Type B pancreatic cell (in vitro differentiated cells): Measurements from ENCODE around the gene PPM1L. TPM values are rescaled to one million over a fixed set of nuclear protein-coding genes. Genes with fewer than 3 reads are reported as not detected.

Experiments used
- DNase-seq: peaks from one replicate; pipeline ENCODE4 v3.0.0; 2021; ENCODE audit warnings: mixed read lengths; ENCODE audit not compliant: unreplicated experiment; ENCODE audit errors: extremely low spot score
- H3K27ac Mint-ChIP-seq: 2 replicates; pipeline ENCODE4 v1.8.0; 2021; ENCODE audit warnings: mild to moderate bottlenecking, mixed read lengths
- H3K27me3 Mint-ChIP-seq: 2 replicates; pipeline ENCODE4 v1.8.0; 2021; ENCODE audit warnings: mixed read lengths
- H3K36me3 Mint-ChIP-seq: 2 replicates; pipeline ENCODE4 v1.8.0; 2021; ENCODE audit warnings: mixed read lengths
- H3K4me1 Mint-ChIP-seq: one replicate; pipeline ENCODE4 v1.8.0; 2021; ENCODE audit warnings: mixed read lengths; ENCODE audit not compliant: unreplicated experiment
- H3K4me3 Mint-ChIP-seq: 2 replicates; pipeline ENCODE4 v1.8.0; 2021; ENCODE audit warnings: mild to moderate bottlenecking, mixed read lengths
- H3K9me3 Mint-ChIP-seq: 2 replicates; pipeline ENCODE4 v1.8.0; 2021; ENCODE audit warnings: mixed read lengths
- CTCF ChIP-seq: fragments of 200-600 bp; sonication (generic); conservative IDR thresholded peaks from 2 replicates; pipeline ENCODE4 v1.5.0; 2021; ENCODE audit warnings: antibody characterized with exemption, mild to moderate bottlenecking
- total RNA-seq: library from RNA; stranded (reverse); gene quantifications from 2 replicates; pipeline ENCODE4 v1.2.1, GENCODE V29; 2021; ENCODE audit warnings: low replicate concordance

Gene PPM1L
- total RNA-seq, 1 donor from 2014 or later = 29.4 TPM

DNA sequence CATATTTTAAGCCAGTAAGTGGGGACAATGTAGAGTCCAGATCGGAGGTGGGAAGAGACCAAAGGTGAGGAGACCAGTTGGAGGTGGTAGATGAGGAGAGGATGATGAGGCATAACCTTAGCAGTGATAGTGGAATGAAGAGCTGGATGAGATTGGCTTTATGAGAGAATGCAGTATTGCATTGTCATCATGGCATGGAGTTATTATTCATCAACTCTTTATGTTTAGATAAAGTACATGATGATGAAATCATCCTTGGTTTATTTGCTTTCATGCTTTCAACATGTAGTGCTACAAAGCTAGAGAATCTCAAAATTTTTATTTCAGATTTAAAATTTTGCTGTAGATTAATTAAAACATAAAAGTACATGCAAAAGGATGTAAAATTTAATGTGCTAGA is 64.0 kb downstream of the PPM1L start:
- no peak for DNase-seq
- Mint-ChIP-seq H3K4me3 (no peak overlapping the region), H3K27me3 (no peaks in the 10 kb centered on the region), H3K36me3 (no peaks in the 10 kb centered on the region), H3K9me3 (no peaks in the 10 kb centered on the region), H3K4me1 (no peaks in the 10 kb centered on the region), H3K27ac (no peak overlapping the region)
- no peak for TF ChIP-seq CTCF

GRCh38 chr3:160820430-160820829 is 64.4 kb downstream of the PPM1L start:
- no peaks in the 10 kb centered on the region for H3K9me3 Mint-ChIP-seq
- TF ChIP-seq CTCF = no peak
- H3K36me3 Mint-ChIP-seq = no peaks in the 10 kb centered on the region
- no peak for DNase-seq
- H3K27ac Mint-ChIP-seq = no peak overlapping the region
- no peaks in the 10 kb centered on the region for H3K4me1 Mint-ChIP-seq
- H3K4me3 Mint-ChIP-seq = no peak overlapping the region
- no peaks in the 10 kb centered on the region for H3K27me3 Mint-ChIP-seq

DNA sequence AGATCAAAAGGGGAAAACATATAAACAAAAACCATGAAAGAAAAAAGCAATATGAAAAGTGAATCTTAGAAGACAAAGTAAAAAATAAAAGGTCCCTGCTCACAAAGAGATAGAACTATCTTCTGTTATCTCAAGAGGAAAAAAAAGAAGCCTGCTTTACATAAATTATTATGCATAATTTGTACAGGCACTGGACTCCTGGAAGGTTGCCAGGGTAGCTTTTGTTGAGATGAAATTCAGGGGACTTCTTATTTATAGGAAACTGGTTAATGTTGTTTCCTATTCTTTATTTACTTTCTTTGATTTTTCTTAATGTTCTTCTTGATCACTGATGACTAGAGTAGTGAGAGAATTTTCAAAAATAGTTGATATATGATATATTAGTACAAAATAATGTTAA is 66.9 kb downstream of the PPM1L start:
- Mint-ChIP-seq H3K9me3 (no peaks in the 10 kb centered on the region), H3K27ac (no peak overlapping the region), H3K4me1 (no peaks in the 10 kb centered on the region), H3K27me3 (no peaks in the 10 kb centered on the region), H3K4me3 (no peak overlapping the region), H3K36me3 (no peaks in the 10 kb centered on the region)
- DNase-seq = no peak
- no peak for TF ChIP-seq CTCF

GRCh38 chr3:160825311-160825800 is 69.3 kb downstream of the PPM1L start:
- H3K36me3 Mint-ChIP-seq = no peaks in the 10 kb centered on the region
- no peak overlapping the region for H3K4me3 Mint-ChIP-seq
- no peak overlapping the region for H3K27ac Mint-ChIP-seq
- DNase-seq = no peak
- H3K9me3 Mint-ChIP-seq = no peaks in the 10 kb centered on the region
- no peaks in the 10 kb centered on the region for H3K4me1 Mint-ChIP-seq
- no peak for TF ChIP-seq CTCF
- no peaks in the 10 kb centered on the region for H3K27me3 Mint-ChIP-seq

GRCh38 chr3:160826408-160826807 is 70.4 kb downstream of the PPM1L start:
- Mint-ChIP-seq H3K36me3 (no peaks in the 10 kb centered on the region), H3K9me3 (no peaks in the 10 kb centered on the region), H3K27me3 (no peaks in the 10 kb centered on the region), H3K4me3 (no peak overlapping the region), H3K4me1 (no peaks in the 10 kb centered on the region), H3K27ac (no peak overlapping the region)
- no peak for DNase-seq
- TF ChIP-seq CTCF = no peak

DNA sequence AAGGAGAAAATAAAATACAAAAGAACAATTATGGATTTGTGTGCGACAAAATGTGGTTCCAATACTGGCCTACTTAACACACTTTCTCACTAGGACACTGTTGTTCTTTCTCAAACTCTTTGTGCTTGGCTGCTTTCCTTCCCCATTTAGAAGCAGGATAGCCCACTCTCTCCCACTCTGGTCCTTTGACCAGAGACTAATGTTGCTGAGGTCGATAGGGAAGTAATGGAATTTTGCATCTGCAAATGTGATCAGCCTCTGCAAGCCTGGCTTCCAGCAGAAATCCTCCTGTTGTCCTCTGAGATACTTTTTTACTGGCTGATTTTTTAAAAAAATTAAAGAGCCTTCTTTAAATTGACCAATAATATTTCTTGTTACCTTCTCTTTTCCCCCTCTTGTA is 71.0 kb downstream of the PPM1L start:
- no peaks in the 10 kb centered on the region for H3K9me3 Mint-ChIP-seq
- no peak for DNase-seq
- no peaks in the 10 kb centered on the region for H3K27me3 Mint-ChIP-seq
- H3K36me3 Mint-ChIP-seq = no peaks in the 10 kb centered on the region
- H3K27ac Mint-ChIP-seq = no peak overlapping the region
- no peak overlapping the region for H3K4me3 Mint-ChIP-seq
- no peaks in the 10 kb centered on the region for H3K4me1 Mint-ChIP-seq
- no peak for TF ChIP-seq CTCF
